ENCODE measurements around the gene LEKR1.
A peak's percentile ranks its signal among the peaks of the same experiment; 100 is the strongest.

Gene LEKR1

DNA sequence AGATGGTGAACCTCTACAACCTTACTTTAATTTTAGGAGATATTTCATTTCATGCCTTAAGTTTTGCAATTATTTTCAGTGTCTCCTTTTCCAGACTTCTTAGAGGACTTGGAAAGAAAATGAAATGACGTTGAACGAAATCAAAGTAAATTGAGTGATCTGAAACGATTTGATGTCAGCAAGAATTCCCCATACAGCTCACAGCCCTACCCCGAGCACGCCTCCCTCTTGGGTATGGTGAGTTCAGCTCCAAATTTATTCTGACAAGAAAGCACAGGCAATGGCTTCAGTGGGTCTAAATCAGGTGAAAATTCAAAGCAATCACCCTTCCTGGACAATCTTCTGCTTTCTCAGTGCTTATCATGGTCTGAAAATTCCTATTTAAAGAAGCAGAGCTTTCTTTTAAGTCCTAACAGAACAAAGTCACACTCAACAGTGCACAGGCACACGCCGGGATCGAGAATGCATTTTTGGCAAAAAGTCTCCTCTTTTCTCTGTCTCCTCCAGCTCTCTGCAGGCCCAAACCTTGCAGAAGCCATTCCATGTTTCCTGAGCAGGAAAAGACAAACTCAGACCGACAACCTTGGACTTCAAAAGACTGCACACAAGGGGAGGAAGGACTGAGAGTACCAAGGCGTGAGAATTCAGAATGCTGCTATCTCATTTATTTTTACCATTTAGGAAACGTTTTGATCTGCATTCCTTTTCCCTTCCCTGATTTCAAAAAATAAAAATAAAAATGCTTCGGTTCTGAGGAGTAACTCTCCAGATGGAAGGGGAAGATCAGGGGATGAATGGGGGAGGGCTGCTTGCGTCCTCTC lies 261.8 kb downstream of the LEKR1 start:
- Histone ChIP-seq H3K4ac (ENCODE audit: low read depth, low read length) (no peak overlapping the region), H2BK5ac (ENCODE audit: low read depth, low read length, poor library complexity) (no peak overlapping the region), H2AFZ (ENCODE audit: insufficient read depth, low read length, poor library complexity) (no peak overlapping the region), H3K4me2 (ENCODE audit: low read length) (peak overlapping the region; percentile 91), H4K8ac (ENCODE audit: low read depth, low read length) (peak overlapping the region; percentile 81), H3K14ac (ENCODE audit: low read length) (no peak overlapping the region), H4K91ac (ENCODE audit: low read depth, low read length) (no peak overlapping the region), H3K36me3 (ENCODE audit: control insufficient read depth in 1 of 2, insufficient read depth in 2 of 2, low read length in 2 of 2) (no peaks in the 10 kb centered on the region), H2BK120ac (ENCODE audit: insufficient read depth, low read length, poor library complexity) (no peak overlapping the region), H4K12ac (ENCODE audit: low read depth, low read length) (no peak overlapping the region), H3K9ac (ENCODE audit: low read length) (no peak overlapping the region), H3K4me3 (ENCODE audit: low read depth, low read length) (no peak overlapping the region), H3K79me2 (ENCODE audit: control insufficient read depth, insufficient read depth, low read length, poor library complexity) (peaks cover 3% of the 10 kb centered on the region), H3K27me3 (ENCODE audit: insufficient read depth, low read length) (no peaks in the 10 kb centered on the region), H3K18ac (ENCODE audit: low read length) (no peak overlapping the region), H2AK5ac (ENCODE audit: low read length) (no peak overlapping the region), H3K23ac (ENCODE audit: low read length) (no peak overlapping the region), H3K79me1 (ENCODE audit: low read length) (peaks cover 3% of the 10 kb centered on the region), H3K27ac (ENCODE audit: low read depth, low read length) (peak overlapping the region; percentile 72), H2BK12ac (ENCODE audit: low read length) (no peak overlapping the region), H3K9me3 (ENCODE audit: insufficient read depth, low read depth, low read length) (no peaks in the 10 kb centered on the region), H3K4me1 (ENCODE audit: control insufficient read depth in 1 of 2, insufficient read depth in 2 of 2, low read length in 2 of 2) (peaks cover 0 to 9% of the 10 kb centered on the region in 2 experiments)
- WGBS (ENCODE audit: extremely low coverage, insufficient coverage, insufficient read length) = no CpG with 5 or more reads among the region's 13 CpGs
- no peak for DNase-seq

DNA sequence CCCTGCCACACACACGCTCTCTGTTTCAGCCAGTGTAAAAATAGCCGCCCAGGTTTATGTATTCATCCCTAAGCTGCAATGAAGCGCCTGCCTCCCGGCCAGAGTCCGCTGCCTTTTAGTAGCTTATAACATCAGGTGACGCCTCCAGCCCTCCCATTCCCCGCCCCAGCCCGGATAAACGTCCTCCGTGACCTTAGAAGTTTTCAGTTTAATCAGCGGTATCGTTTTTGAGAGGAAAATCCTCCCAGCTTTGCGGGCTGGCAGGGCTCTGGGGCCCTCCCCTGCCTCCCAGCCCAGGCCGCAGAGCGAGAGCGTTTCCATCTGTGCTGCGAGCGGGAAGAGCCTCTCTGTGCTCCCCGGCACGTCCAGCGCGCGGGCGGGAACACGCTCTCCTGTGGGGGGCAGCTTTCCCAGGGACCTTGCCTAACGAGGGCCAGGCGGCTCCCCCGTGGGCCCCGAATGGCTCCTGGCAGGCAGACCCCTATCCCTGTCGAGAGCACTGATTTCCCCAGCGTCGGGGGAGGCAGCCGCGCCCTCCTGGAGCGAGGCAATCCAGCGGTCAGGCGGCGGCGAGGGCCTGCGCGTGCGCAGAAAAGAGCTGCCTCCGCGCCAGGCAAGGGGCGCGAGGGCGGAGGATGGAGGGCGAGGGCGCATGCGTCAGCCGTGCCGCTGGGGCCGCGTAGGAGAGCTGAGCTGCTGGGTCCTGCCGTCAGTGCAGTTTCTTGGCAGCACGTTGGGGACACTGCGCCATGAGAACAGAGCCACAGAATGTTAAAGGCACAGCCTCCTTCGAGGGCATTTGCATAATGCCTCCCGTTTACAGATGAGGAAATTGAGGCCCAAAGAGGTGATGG lies 262.7 kb downstream of the LEKR1 start:
- Histone ChIP-seq H2BK5ac (ENCODE audit: low read depth, low read length, poor library complexity) (peak overlapping the region; percentile 65), H3K4me1 (ENCODE audit: control insufficient read depth in 1 of 2, insufficient read depth in 2 of 2, low read length in 2 of 2) (peaks cover 0 to 9% of the 10 kb centered on the region in 2 experiments), H2AFZ (ENCODE audit: insufficient read depth, low read length, poor library complexity) (peak overlapping the region; percentile 78), H2BK12ac (ENCODE audit: low read length) (no peak overlapping the region), H2BK120ac (ENCODE audit: insufficient read depth, low read length, poor library complexity) (peak overlapping the region; percentile 59), H4K12ac (ENCODE audit: low read depth, low read length) (peak overlapping the region; percentile 76), H3K27ac (ENCODE audit: low read depth, low read length) (peak overlapping the region; percentile 72), H3K9ac (ENCODE audit: low read length) (peak overlapping the region; percentile 78), H3K79me2 (ENCODE audit: control insufficient read depth, insufficient read depth, low read length, poor library complexity) (peaks cover 3% of the 10 kb centered on the region), H3K14ac (ENCODE audit: low read length) (peak overlapping the region; percentile 65), H3K36me3 (ENCODE audit: control insufficient read depth in 1 of 2, insufficient read depth in 2 of 2, low read length in 2 of 2) (no peaks in the 10 kb centered on the region), H2AK5ac (ENCODE audit: low read length) (no peak overlapping the region), H3K18ac (ENCODE audit: low read length) (peak overlapping the region; percentile 64), H3K79me1 (ENCODE audit: low read length) (peaks cover 3% of the 10 kb centered on the region), H4K8ac (ENCODE audit: low read depth, low read length) (peak overlapping the region; percentile 81), H3K4me3 (ENCODE audit: low read depth, low read length) (peak overlapping the region; percentile 79), H3K27me3 (ENCODE audit: insufficient read depth, low read length) (no peaks in the 10 kb centered on the region), H3K4ac (ENCODE audit: low read depth, low read length) (peak overlapping the region; percentile 26), H4K91ac (ENCODE audit: low read depth, low read length) (peak overlapping the region; percentile 67), H3K9me3 (ENCODE audit: insufficient read depth, low read depth, low read length) (no peaks in the 10 kb centered on the region), H3K23ac (ENCODE audit: low read length) (no peak overlapping the region), H3K4me2 (ENCODE audit: low read length) (peak overlapping the region; percentile 91)
- WGBS (ENCODE audit: extremely low coverage, insufficient coverage, insufficient read length) = no CpG with 5 or more reads among the region's 59 CpGs
- DNase-seq = peak; percentile 92 to 96

DNA sequence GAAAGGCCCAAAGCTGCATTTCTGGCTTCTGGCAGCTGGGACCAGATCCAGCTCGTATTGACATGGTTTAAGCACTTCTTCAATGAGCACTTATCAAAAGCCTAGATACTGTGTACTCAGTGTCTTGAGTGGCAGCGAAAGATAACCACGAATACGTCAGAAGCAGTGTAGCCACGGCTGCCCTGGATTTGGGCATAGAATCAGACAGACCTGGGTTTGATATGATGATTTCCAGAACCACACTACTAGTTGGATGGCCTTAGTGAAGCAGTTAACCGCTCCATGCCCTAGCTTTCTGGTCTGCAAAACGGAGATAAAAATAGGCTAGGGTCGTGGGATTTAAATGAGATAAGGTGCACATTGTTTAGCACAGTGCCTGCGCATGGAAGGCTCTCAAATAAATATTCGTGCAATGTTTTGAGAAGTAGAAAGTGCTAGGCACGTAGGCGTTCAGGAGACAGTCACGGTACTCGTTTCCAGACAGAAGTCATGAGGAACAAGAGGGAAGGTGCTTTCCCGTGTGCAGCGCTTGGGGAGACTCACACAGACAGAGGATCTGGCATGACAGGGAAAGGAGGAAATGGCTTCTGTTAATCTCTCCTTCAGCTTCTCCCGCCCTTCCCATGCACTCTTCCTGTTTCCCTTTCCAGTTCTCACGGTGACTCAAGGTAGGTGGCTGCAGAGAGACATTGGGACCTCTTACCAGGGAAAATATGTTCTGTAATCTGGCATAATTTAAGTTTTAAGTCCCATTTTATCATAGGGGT lies 263.5 kb downstream of the LEKR1 start:
- H2AFZ ChIP-seq (ENCODE audit: insufficient read depth, low read length, poor library complexity) = peak overlapping the region; percentile 21
- no peak overlapping the region for H3K9ac ChIP-seq (ENCODE audit: low read length)
- no peaks in the 10 kb centered on the region for H3K27me3 ChIP-seq (ENCODE audit: insufficient read depth, low read length)
- DNase-seq = peak; percentile 37 to 48
- no peak overlapping the region for H3K4me3 ChIP-seq (ENCODE audit: low read depth, low read length)
- H2AK5ac ChIP-seq (ENCODE audit: low read length) = no peak overlapping the region
- no peak overlapping the region for H3K4ac ChIP-seq (ENCODE audit: low read depth, low read length)
- H3K4me2 ChIP-seq (ENCODE audit: low read length) = peak overlapping the region; percentile 91
- no peak overlapping the region for H2BK5ac ChIP-seq (ENCODE audit: low read depth, low read length, poor library complexity)
- H3K79me2 ChIP-seq (ENCODE audit: control insufficient read depth, insufficient read depth, low read length, poor library complexity) = peaks cover 3% of the 10 kb centered on the region
- H3K23ac ChIP-seq (ENCODE audit: low read length) = no peak overlapping the region
- no peak overlapping the region for H2BK12ac ChIP-seq (ENCODE audit: low read length)
- no peak overlapping the region for H2BK120ac ChIP-seq (ENCODE audit: insufficient read depth, low read length, poor library complexity)
- whole genome bisulfite sequencing (ENCODE audit: extremely low coverage, insufficient coverage, insufficient read length) = no CpG with 5 or more reads among the region's 18 CpGs
- H3K79me1 ChIP-seq (ENCODE audit: low read length) = peaks cover 3% of the 10 kb centered on the region
- no peak overlapping the region for H4K12ac ChIP-seq (ENCODE audit: low read depth, low read length)
- no peaks in the 10 kb centered on the region for H3K9me3 ChIP-seq (ENCODE audit: insufficient read depth, low read depth, low read length)
- no peak overlapping the region for H3K27ac ChIP-seq (ENCODE audit: low read depth, low read length)
- no peaks in the 10 kb centered on the region for H3K36me3 ChIP-seq (ENCODE audit: control insufficient read depth in 1 of 2, insufficient read depth in 2 of 2, low read length in 2 of 2)
- H3K14ac ChIP-seq (ENCODE audit: low read length) = no peak overlapping the region
- H4K91ac ChIP-seq (ENCODE audit: low read depth, low read length) = no peak overlapping the region
- H3K4me1 ChIP-seq (ENCODE audit: control insufficient read depth in 1 of 2, insufficient read depth in 2 of 2, low read length in 2 of 2) = peaks cover 0 to 9% of the 10 kb centered on the region in 2 experiments
- H3K18ac ChIP-seq (ENCODE audit: low read length) = no peak overlapping the region
- peak overlapping the region; percentile 53 for H4K8ac ChIP-seq (ENCODE audit: low read depth, low read length)

All from trophoblast cell (in vitro differentiated cells and primary cell).